Measurements from ENCODE around the gene CARD11.

DNA sequence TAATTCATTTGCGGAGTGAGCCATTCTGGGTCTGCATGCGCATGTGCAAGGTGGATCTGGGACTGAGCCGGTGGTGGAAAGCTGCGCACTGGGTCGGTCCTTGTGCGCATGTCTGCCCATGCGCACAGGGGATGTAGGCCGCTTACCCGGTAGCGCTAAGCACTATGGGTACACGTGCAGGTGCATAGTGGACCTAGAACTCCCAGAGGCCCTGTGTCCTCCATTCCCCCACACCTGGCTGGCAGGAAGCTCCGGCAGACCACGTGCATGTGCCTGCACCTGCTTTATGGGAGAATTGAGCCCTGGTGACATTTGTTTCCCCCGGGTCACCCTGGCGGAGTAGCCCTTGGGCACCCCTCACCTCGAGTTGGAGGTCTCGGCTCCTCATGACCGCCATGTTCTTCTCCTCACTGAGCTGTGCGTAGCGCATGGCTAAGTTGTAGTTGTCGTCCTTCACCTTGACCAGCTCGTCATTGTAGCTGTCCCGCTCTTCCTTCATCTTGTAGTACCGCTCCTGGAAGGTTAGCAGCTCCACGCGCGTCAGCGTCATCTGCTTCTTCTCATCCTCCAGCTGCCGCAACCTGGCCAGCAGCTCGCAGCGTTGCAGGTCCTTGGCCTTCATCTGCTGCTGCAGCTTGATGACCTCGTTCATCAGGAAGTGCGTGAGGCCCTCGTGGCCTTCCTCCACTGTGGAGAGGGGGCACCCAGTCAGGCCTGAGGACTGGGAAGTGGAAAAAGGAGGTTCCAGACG, 99.6 kb downstream of the CARD11 start:
- TF ChIP-seq, protein P1, sequence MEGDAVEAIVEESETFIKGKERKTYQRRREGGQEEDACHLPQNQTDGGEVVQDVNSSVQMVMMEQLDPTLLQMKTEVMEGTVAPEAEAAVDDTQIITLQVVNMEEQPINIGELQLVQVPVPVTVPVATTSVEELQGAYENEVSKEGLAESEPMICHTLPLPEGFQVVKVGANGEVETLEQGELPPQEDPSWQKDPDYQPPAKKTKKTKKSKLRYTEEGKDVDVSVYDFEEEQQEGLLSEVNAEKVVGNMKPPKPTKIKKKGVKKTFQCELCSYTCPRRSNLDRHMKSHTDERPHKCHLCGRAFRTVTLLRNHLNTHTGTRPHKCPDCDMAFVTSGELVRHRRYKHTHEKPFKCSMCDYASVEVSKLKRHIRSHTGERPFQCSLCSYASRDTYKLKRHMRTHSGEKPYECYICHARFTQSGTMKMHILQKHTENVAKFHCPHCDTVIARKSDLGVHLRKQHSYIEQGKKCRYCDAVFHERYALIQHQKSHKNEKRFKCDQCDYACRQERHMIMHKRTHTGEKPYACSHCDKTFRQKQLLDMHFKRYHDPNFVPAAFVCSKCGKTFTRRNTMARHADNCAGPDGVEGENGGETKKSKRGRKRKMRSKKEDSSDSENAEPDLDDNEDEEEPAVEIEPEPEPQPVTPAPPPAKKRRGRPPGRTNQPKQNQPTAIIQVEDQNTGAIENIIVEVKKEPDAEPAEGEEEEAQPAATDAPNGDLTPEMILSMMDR (IDR thresholded peaks at IDR 0.05): no peak
- TF ChIP-seq POLR2A (IDR thresholded peaks at IDR 0.05): no peak
